Measurements from ENCODE around the gene FBXO10.

FBXO10 gene

DNA sequence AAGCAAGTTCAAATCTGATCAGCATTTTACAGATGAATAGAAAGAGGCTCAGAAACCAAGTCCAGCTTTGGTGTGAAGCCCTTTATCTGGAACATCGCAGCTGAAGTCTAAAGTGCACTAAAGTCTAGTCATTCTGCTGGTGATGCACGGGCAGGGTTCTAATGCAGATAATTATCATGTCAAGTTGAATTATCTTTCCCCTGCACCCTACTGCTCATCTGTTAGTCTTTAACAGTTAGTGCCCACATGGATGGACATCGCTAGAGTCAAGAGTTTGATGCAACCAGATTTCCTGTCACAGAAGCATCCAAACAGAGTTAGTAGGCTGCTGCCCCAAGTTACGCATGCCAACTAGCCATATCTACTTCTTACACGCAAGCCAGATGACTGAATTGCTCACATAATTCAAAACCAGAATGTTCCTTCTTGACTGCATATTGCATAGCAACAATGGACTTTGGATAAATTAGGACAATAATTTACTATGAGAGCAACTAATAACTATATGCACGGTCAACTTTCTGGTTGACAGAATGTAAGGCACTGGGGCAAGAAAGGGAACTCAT, 17.8 kb upstream of the FBXO10 start:
- no peak for DNase-seq (ENCODE audit: low read depth)

DNA sequence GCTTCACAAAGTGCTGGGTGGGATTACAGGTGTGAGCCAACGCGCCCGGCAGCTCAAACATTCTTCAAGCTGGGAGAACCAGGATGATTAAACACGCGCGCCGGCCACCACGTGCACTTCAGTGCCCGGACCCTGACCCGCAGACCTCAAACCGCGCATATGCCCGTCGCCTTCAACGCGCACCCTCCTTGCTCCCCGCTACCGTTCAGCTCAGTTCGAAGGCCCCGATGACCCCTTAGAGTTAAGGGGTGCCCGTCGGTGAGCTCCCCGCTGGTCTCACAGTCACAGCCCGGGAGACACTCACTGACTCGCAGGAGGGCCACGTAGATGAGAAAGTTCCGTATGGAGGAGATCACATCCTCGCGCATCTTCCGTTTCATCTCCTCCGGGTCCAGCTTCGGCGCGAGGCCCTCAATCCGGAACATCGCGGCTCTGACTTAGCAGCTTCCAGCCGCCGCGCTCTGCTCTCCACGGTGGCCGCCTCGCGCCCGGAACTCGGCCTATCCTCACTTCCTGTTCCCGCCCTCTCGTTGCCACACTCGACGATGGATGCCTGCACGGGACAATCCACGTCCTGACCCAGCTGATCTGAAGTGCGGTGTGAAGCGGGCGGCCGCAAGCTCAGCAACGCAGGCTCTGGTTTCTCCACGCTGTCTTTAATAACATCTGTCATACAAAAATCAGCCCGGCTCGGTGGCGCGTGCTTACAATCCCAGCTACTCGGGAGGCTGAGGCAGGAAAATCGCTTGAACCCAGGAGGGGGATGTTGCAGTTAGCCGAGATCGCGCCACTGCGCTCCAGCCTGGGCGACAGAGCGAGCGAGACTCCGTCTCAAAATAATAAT, 16.1 kb upstream of the FBXO10 start, which contains the start of gene TOMM5:
Gene TOMM5, minus strand, starts transcription at position 490 of the 844 bp plus-strand sequence. Its CDS starts 65 bp downstream, at position 425.
- peak; percentile 78 for DNase-seq (ENCODE audit: low read depth)

DNA sequence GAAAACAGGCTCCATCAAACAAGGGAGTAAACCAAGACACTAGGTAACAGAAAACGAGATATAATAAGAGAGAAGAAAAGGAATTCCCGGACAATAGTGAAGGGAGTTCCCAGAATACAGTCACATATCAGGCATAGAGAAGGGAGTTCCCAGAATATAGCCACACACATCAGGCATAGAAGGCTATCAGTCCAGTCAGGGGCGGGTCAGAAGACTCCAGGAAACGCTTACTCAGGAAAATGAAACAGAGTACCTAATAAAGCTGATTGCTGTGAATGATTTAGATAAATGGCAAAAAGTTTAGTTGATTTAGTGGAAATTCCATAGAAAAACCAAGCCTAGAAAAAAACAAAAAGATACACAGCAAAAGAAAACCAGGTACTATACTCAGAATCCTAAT, 11.3 kb upstream of the FBXO10 start:
- DNase-seq (ENCODE audit: low read depth) = no peak

DNA sequence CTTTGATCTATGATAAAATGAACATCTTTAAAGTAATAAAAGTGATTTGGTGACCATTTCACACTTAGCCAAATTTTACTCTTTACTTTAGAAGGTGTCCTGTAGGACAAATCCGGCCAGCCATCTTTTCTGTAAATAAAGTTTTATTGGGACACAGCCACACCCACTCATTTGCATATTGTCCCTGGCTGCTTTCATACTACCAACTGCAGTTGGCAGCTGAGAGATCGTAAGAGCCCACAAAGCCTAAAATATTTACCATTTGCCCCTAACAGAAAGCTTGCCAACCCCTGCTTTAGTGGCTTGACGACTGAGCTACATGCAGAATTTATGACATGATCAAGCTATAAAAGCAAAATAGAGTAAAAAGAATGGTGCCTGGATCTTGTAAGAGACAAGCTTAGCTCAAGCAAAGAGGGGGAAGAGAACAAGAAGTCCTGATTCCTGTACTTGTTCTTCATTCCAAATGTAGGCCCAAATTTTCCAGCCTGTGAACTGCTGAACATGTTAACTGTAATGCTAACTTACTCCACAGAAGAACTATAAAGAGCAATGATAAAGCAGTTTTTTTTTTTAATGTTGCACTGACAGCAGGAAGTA, 7.4 kb upstream of the FBXO10 start:
- no peak for DNase-seq (ENCODE audit: low read depth)

DNA sequence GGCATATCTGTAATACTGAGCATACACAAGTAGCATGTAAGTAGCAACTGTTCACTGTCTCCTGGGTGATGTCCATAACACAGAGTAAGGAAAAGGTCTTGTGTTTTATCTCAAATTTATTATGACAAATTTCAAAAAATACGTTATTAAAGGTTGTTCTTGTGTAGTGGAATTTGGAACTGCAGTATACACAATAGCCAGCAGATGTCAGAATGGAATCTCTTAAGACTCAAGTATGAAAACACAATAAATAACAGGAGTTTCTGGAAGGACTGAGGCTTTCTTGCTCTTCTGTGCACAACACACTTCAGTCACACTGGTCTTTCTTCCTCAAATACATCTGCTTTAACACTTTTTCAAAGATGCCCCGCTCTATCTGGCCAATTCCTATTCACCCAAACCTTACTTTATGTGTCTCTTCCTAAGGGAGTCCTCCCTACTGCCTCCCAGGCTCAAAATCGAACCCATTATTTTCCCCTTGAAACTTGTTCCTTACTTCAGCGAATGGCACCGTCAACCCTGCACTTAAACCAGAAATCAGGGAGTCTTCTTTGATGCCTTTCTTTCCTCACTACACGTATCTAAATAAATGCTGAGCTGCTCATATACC, 6.5 kb upstream of the FBXO10 start:
- DNase-seq (ENCODE audit: low read depth) = no peak

DNA sequence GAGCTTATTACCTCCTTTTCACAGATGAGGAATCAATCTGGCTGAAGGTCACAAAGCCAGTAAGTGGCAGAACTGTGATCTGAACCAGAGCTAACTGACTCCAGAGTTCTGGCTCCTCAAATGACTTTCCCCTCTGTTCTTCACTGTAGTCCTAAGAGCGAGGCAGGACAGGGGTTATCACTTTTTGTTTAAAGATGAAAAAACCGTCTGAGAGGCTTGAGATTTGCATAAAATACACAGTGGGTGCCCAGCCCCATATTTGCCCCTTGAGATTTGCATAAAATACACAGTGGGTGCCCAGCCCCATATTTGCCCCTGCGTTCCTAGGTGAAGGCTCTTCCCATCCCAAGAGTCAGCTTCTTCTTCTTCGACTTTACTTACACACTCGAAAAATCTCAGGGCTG, 667 bp downstream of the FBXO10 start:
- DNase-seq (ENCODE audit: low read depth) = no peak

DNA sequence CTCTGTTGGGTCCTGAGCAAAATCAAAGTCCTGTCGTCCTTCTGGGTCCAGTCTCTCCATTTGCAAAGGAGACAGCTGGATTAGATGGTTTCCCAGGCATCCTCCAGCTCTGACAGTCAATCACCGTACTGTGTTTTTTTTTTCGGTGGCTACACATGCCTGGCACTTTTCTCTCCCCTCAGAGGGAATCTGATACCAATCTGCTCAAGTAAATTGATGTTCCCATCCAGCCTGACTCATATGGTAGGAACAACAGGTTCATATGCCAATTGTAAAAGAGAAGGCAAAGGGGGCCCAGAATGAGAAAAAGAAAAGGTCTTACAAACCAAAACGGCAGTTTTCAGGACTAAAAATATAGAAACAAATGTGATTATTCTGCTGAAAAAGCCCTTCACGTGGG, 1.2 kb downstream of the FBXO10 start:
- DNase-seq (ENCODE audit: low read depth) = no peak

DNA sequence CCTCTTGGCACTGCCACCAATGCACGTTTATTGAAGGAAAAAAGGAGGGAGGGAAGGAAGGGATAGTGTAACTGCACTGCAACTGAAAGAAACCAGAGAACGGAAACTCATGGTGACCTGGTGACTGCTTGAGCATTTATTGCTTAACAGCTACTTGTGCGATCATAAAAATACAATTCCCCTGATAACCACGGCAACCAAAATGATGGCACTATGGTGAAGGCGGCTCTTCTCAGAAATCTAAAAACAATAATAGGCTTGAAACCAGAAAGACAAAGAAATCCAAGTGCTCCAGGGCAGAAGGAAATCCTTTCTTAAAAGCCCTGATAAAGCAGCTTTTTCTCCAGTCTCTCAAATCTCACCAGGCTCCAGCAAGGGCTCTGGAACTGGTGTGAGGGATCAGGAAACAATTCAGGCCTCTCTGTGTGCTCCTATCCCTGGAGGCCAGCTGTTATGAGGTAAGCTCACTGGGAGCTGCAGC, 1.9 kb downstream of the FBXO10 start:
- no peak for DNase-seq (ENCODE audit: low read depth)

DNA sequence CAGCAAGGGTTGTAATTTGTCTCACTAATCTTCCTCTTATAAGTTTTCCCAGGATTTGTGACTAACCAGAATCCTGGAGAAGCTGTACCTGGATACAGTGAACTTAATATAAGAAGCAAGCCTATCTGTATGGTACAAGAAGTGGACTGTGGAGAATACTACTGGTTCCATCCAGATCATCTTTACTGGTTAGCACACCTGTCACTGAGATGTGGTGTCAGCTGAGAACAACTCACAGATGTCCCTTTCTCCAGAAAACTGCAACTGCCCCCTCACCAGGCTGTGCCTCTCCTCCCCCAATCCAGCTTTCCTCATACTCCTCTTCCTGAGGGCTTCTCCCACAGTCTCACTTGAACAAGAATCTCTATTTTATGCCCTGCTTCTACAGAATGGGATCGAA, 4.9 kb downstream of the FBXO10 start:
- DNase-seq (ENCODE audit: low read depth) = no peak

DNA sequence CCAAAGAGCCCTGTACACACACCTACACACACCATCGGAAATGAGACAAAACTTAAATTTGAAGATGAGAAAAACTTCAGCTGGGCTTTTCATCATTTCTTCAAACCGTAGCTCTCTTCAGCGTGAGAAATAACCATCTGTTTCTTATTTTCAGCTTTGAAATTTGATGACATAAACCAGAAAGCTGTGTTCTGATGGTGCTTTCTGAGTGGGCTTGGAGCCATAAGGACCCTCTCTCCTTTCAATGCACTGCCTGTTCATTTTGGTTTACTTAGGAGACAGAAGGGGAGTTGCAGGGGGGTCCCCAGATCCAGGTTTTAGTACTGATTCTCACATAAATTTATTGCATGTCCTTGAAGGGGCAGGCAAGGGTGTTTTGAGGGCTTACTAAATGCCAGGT, 9.5 kb downstream of the FBXO10 start:
- DNase-seq (ENCODE audit: low read depth) = no peak

DNA sequence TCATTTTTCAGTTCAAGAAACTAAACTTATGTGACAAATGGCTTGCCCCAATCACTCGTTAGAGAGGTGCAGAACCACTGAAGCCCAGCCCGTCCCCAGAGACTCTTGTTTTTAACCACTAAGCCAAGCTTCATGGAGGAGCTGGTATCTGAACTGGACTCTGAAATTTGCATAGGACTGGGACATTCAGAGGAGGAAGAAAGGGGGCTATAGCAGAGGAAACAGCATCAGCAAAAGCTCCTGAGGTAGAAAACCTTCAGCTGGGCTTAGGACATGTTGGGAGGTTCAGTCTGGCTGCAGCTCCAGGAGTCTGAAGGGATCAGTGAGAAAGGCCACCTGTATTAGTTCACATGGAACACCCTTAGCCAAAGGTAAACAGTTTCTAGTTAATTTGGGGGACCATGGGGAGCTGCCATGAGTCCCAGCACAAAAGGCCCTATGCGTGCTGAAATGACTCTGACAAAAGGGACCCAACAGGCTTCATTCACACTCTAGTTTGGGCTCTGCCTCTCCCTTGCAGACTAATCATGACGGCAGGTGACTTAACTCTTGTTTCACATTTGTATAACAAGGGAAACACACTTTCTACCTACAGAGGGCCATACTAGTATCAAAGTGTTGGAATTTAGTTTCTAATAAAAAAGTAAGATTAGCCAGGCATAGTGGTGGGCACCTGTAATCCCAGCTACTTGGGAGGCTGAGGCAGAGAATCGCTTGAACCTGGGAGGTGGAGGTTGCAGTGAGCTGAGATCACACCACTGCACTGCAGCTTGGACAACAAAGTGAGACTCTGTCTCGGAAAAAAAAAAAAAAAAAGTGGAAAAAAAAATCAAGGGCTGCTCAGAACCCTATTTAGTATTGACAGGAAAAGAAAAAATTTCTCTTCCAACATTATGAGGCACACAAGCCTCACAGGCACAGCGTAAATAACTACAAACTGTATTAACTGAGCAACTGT, 10.2 kb downstream of the FBXO10 start:
- no peak for DNase-seq (ENCODE audit: low read depth)

DNA sequence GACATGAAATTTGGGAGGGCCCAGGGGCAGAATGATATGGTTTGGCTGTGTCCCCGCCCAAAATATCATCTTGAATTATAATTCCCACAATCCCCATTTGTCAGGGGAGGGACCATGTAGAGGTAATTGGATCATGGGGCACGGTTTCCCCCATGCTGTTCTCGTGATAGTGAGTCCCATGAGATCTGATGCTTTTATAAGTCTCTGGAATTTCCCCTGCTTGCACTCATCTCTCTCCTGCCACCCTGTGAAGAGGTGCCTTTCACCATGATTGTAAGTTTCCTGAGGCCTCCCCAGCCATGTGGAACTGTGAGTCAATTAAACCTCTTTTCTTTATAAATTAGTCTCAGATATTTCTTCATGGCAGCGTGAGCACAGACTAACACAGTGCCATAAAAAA, 11.3 kb downstream of the FBXO10 start:
- DNase-seq (ENCODE audit: low read depth) = no peak

DNA sequence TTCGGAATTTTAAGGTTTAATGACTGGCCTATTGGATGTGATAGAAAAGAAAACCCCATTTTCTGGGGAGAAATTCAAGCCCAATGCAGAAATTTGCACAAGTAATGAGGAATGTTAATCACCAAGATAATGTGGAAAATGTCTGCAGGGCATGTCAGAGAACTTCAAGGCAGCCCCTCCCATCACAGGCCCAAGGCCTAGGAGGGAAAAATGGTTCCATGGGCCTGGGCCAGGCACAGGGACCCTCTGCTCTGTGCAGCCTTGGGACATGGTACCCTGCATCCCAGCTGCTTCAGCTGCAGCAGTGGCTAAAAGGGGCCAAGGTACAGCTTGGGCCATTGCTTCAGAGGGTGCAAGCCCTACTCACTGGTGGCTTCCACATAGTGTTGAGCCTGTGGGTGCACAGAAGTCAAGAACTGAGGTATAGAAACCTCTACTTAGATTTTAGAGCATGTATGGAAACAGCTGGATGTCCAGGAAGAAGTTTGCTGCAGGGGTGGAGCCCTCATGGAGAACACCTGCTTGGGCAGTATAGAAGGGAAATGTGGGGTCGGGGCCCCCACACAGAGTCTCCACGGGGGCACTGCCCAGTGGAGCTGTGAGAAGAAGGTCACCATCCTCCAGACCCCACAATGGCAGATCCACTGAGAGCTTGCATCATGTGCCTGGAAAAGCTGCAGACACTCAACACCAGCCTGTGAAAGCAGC, 12.2 kb downstream of the FBXO10 start:
- no peak for DNase-seq (ENCODE audit: low read depth)

DNA sequence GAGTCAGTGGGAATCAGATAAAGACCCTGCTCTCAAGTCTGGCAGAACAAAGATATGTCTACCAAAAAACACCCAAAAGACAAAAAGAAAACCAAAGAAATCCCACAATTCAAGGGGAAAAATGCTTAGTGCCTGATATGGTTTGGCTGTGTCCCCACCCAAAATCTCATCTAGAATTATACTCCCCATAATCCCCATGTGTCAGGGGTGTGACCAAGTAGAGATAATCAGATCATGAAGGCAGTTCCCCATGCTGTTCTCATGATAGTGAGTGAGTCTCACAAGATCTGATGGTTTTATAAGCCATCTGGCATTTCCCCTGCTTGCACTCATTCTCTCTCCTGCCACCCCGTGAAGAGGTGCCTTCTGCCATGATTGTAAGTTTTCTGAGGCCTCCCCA, 13.4 kb downstream of the FBXO10 start:
- no peak for DNase-seq (ENCODE audit: low read depth)

DNA sequence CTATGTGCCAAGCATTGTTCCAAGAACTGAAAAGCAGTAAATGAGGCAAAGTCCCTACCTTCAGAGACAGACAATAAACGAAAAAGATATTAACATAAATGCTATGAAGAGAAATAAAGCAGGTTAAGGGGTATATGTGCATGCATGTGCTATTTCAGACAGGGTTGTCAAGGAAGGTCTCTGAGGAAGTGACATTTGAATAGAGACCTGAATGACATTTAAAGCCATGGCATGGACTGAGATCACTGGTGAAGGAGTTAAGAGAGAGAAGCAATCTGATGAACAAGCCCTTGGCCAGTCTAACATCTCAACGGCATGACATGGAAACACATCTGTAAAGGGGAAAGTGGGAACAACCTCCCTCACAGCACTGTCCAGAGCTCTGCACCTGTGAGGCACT, 14.5 kb downstream of the FBXO10 start:
- no peak for DNase-seq (ENCODE audit: low read depth)

DNA sequence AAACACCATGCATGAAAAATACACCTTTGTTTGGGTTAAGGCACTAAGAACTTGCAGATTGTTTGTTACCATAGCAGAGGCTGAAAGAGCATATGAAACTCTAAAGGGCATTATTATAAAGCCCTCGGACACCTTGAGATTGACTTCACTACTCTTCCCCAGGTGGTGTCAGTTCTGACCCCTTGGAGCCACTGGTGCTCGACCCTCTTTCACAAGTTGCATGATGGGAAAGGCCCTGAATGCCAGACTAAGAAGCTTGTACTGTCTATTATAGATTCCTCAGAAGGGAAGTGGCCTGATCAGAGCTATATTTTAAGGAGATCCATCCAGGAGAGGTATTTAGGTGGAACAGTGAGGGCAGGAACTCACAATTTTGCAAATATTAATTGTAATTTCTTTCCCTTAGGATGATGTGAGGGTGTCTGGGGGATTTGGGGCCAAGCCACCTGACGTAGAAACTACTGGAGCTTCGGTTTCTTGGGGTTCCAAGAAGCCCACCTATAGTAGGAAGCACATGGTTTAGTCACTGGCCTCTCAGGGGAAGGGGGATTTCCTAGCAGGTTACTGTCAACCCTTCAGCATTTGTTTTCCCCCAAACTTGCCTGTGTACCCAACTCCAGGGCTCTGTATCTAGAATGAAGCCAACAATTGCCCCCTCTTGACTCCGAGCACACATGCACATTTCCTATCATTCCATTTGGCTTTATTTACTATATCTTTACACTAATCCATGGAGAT, 16.2 kb downstream of the FBXO10 start:
- no peak for DNase-seq (ENCODE audit: low read depth)

DNA sequence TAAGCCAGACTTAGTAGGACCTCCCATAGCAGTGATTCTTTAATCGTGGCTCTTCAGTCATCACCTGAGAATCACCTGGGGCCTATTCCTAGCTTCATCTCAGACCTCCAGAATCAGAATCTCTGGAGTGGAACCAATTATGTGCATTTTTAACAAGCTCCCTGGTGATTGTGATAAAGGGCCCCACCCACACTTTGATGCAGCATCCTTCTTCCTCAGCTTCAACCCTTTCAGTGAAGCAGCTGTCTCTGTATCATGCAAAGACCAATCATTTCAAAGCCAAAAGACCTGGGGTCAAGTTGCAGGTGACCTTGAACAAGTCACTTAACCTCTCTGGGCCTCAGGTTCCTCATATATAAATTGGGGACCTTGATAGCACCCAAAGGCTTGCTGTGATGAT, 17.1 kb downstream of the FBXO10 start:
- no peak for DNase-seq (ENCODE audit: low read depth)

DNA sequence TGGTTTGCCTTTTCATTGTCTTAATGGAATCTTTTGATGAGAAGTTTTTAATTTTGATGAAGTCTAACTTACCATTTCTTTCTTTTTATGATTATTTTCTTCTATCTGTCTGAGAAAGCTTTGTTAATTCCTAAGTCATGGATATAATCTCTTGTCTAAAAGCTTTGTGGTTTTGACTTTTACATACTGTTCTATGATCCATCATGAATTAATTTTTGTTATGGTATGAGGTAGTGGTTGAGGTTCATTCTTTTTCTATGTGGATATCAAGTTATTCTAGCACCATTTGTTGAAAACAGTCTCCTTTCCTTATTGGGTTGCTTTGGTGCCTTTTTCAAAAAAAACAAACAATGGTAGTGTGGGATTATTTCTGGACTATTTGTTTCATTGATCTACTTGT, 20.4 kb downstream of the FBXO10 start:
- no peak for DNase-seq (ENCODE audit: low read depth)

DNA sequence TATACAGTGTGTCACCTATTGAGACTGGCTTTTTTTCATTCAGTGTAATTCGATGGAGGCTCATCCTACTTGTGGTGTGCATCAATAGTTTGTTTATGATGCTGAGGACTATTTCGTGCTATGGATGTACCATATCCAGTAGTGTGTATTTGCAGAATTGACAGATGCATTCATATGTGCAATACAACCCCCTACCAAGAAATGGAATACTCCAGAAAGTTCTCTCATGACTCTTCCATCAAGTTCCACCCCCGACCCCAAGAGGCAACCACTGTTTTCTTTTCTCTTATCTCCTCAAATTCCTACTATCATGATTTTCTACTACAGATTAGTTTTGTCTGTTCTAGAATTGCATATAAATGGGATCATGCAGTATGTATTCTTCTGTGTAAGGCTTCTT, 21.9 kb downstream of the FBXO10 start:
- no peak for DNase-seq (ENCODE audit: low read depth)

DNA sequence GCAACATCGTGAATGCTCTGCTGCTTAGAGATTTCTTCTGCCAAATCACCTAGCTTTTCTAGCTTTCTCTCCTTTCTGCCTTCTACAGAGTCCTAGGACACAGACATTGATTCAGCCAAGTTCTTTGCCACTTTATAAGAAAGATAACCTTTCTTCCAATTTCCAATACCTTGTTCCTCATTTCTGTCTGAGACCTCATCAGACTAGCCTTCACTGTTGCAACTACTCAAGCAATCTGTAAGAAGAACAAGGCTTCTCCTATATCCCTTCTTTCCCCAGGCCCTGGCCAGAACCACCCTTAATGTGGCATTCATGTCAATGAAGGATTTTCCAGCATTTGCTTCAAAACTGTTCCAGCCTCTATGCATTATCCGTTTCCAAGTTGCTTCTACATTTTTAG, 24.3 kb downstream of the FBXO10 start:
- no peak for DNase-seq (ENCODE audit: low read depth)

Data from stimulated activated CD8-positive, alpha-beta memory T cell treated with anti-CD3 and anti-CD28 coated beads, Interleukin-15, amount 100 ng/mL, for 24 hours (primary cell).